Measurements from ENCODE around the gene P4HA2.

Gene P4HA2

GRCh38 chr5:132199116-132199680 lies 28.5 kb downstream of the P4HA2 start:
- TF ChIP-seq CTCF (conservative IDR thresholded peaks at IDR 0.05), result no peak
- H3K27ac ChIP-seq, result no peak overlapping the region

GRCh38 chr5:132198571-132198970 lies 29.1 kb downstream of the P4HA2 start:
- no peak overlapping the region for H3K27ac ChIP-seq
- TF ChIP-seq ZFX (IDR thresholded peaks at IDR 0.05), result no peak
- no peak for TF ChIP-seq CTCF (conservative IDR thresholded peaks at IDR 0.05)

- H3K27ac ChIP-seq, result no peak overlapping the region
- TF ChIP-seq CTCF (conservative IDR thresholded peaks at IDR 0.05), result no peak
- no peak for TF ChIP-seq ZFX (IDR thresholded peaks at IDR 0.05)
These were observed 31.9 kb downstream of the P4HA2 start for GRCh38 chr5:132195727-132196126.

GRCh38 chr5:132193165-132193694 lies 34.4 kb downstream of the P4HA2 start:
- H3K27ac ChIP-seq, result no peak overlapping the region
- TF ChIP-seq ZFX (IDR thresholded peaks at IDR 0.05) (no peak), CTCF (conservative IDR thresholded peaks at IDR 0.05) (no peak)

GRCh38 chr5:132190161-132190817 lies 37.4 kb downstream of the P4HA2 start:
- TF ChIP-seq ZFX (IDR thresholded peaks at IDR 0.05) (no peak), CTCF (conservative IDR thresholded peaks at IDR 0.05) (peak; percentile 91)
- H3K27ac ChIP-seq, result no peak overlapping the region

- TF ChIP-seq ZFX (IDR thresholded peaks at IDR 0.05), result no peak
- no peak for TF ChIP-seq CTCF (conservative IDR thresholded peaks at IDR 0.05)
- no peak overlapping the region for H3K27ac ChIP-seq
These were observed 43.1 kb downstream of the P4HA2 start for GRCh38 chr5:132184588-132184987.

GRCh38 chr5:132183723-132184122 lies 43.9 kb downstream of the P4HA2 start:
- no peak for TF ChIP-seq CTCF (conservative IDR thresholded peaks at IDR 0.05)
- no peak for TF ChIP-seq ZFX (IDR thresholded peaks at IDR 0.05)
- no peak overlapping the region for H3K27ac ChIP-seq

All from C4-2B (cell line).